ENCODE results near the gene PMM2.

The PMM2 gene

DNA sequence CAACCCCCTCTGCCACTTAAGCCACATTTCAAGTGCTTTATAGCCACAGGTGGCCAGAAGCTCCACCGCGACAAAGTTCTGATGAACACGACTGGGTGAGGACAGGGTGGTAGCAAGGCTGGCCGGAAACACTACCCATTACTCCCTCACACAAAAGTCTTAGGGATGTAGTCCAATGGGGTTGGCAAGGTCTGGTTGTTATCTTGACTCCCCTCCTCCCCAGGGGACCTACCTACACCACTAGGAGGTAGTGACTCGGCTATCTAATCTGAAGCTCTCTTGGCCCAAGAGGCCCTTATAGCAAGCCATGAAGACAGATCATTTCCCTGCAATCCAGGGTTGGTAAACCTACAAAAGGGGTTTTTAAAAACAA is 92.9 kb downstream of the PMM2 start:
- no peak for DNase-seq

DNA sequence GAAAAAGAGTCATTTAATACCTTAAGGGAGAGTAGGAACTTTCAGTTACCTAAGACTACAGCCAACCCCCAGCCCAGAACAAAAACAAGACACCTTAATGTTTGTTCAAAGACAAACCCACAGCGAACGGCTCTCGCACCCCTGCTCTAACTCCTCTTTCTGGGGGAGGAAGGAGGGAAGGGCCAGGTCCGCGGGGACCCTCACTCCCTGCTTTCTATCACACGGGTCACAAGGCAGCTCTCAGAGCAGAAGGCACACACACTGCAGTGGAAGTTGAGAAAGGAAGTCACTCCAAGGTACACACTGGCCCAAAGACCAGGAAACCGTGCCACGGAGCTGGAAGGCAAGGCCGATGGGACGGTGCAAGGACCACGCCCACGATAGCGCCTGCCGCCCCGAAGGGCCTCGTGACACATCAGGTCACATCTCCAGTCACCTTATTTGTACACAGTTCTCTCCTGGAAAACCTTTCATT is 94.5 kb downstream of the PMM2 start:
- DNase-seq = peak; percentile 23

DNA sequence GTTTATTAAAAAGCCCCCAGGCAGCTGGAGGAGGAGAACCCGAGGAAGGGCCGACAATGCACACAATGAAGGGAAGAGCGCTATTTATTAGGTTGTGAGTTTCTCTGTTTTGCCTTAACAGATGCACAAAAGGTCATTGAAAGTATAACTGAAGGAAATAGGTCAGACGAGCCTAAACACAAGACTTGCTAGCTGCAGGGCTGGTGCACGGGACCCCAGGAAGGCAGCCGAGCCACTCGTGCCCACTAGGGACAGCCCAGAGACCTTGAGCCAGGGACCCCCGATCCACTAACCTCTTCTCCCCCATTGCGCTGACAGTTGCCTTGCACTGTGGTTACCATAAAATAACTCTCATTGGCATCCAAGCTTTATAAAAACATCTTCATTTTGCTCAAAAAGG is 95.8 kb downstream of the PMM2 start:
- DNase-seq = no peak

DNA sequence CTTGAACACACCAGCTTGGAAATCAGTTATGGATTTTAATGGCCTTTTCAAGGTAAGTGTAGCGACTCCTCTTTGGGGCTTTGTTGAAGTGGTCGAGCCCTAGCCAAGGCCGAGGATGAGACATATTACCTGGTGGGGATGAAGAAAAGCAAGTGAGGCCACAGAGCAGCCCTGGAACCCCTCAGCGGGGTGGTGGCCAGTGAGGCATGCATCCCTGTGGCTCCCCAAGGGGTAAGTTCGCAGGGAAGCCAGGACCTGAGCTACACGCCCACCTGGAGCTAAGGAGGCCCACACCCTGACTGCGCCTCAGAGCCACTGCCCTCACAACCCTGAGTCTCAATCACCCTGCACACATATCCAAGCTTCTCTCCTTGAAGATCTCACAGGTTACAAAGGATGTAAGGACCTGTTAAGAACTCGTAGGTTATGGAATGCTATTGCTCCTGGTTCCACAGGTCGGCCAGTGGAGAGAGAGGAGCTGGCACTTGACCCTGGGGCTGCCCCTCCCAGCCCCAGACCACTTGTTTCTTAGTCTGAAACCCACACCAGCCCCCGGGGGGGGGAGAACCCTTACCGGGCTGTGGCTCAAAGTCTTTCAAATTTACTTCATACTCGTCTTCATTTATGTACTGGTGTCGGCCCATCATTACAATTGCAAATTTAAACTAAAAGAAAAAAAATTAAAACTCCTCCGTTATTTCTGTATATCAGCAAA is 96.5 kb downstream of the PMM2 start:
- DNase-seq = no peak

DNA sequence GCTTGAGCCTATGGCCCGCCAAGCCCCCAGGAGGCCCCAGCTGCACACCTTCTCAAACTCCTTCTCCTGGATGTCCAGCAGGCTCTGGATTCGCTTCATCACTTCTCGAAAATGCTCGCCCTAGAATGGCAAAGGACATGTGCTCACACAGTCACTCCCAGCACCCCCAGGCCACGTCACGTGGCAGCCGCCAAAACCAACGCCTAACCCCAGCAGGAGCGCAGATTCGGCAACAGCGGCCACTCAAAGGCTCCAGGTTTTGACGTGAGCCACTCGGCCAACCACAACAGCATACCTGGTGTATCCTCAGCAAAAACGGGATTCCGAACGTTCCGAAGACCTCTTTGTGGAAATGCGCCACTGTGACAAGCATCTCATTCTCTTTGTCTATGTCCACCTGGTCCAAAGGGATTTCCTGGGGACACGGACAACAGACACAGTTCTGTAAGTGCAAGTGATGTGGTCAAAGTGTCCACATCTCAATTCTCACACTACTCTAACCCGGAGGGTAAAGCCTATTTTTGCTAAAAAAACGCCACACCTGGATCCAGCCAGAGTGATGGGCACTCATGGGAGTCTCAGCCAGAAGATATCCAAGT is 97.2 kb downstream of the PMM2 start:
- DNase-seq = no peak

DNA sequence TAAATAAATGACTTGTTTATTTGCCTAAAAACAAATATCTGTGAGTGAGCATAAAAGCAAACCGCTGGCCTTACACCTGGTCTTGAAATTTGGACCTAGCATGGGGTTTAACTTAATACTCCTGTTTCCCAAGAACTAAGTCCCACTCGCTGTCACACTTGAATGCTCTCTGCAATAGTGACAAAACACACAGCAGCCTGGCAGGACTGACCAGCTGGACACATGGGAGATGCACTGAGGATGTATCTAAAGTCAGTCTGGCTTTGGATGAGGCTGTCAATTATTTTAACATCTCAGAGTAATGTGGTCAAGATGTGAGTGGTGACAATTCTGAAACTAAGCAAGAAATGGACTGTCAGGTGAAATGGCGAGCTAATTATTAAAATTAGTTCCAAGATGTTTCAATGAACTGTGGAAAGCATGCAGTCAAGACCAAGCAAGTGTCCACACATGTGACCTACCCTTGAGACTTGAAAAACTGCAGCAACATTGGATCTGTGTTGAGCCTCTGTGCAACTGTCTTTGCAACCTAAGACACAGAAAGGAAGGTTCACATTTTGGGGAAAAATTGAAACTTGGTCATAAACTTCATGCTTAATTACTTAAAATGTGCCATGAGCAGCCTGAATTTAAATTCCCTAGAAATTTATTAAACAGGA is 101.2 kb downstream of the PMM2 start:
- no peak for DNase-seq
